ENCODE data around the gene VKORC1.
"Not testable (repeated sequence)": the region's sequence is repeated elsewhere in the genome, so short reads cannot be mapped to it uniquely, and the experiment has no call there.

Gene VKORC1

GRCh38 chr16:31094424-31095120, at the start of gene VKORC1:
Gene VKORC1, minus strand, starts transcription at chr16:31094797. Its CDS starts 68 bp downstream, at chr16:31094729.
- DNase-seq (ENCODE audit: low read depth), result peak; percentile 71

- DNase-seq (ENCODE audit: low read depth), result no peak
These were observed 49.1 kb upstream of the VKORC1 start for GRCh38 chr16:31143694-31144148.

- DNase-seq (ENCODE audit: low read depth), result no peak
These were observed 48.6 kb upstream of the VKORC1 start for GRCh38 chr16:31143011-31143693.

- peak; percentile 95 for DNase-seq (ENCODE audit: low read depth)
These were observed 47.8 kb upstream of the VKORC1 start for GRCh38 chr16:31142109-31143010.

- DNase-seq (ENCODE audit: low read depth), result no peak
These were observed 47.0 kb upstream of the VKORC1 start for GRCh38 chr16:31141489-31142108.

GRCh38 chr16:31141071-31141469, 46.5 kb upstream of the VKORC1 start:
- not testable (repeated sequence) for DNase-seq (ENCODE audit: low read depth)

GRCh38 chr16:31138621-31139578, 44.3 kb upstream of the VKORC1 start:
- DNase-seq (ENCODE audit: low read depth), result no peak

- not testable (repeated sequence) for DNase-seq (ENCODE audit: low read depth)
These were observed 42.4 kb upstream of the VKORC1 start for GRCh38 chr16:31136822-31137499.

GRCh38 chr16:31136287-31136662, 41.7 kb upstream of the VKORC1 start:
- DNase-seq (ENCODE audit: low read depth), result no peak

GRCh38 chr16:31135535-31136286, 41.1 kb upstream of the VKORC1 start, which contains the start of gene PRSS8:
Gene PRSS8, minus strand, starts transcription at chr16:31135727. Its CDS starts 229 bp downstream, at chr16:31135498.
- no peak for DNase-seq (ENCODE audit: low read depth)

- no peak for DNase-seq (ENCODE audit: low read depth)
These were observed 40.3 kb upstream of the VKORC1 start for GRCh38 chr16:31134625-31135534.

- no peak for DNase-seq (ENCODE audit: low read depth)
These were observed 39.5 kb upstream of the VKORC1 start for GRCh38 chr16:31134091-31134571.

GRCh38 chr16:31133046-31133501, 38.5 kb upstream of the VKORC1 start:
- DNase-seq (ENCODE audit: low read depth), result no peak

- no peak for DNase-seq (ENCODE audit: low read depth)
These were observed 37.8 kb upstream of the VKORC1 start for GRCh38 chr16:31132303-31132979.

- DNase-seq (ENCODE audit: low read depth), result no peak
These were observed 37.3 kb upstream of the VKORC1 start for GRCh38 chr16:31131841-31132271.

- DNase-seq (ENCODE audit: low read depth), result no peak
These were observed 36.8 kb upstream of the VKORC1 start for GRCh38 chr16:31131416-31131815.

GRCh38 chr16:31130899-31131298, 36.3 kb upstream of the VKORC1 start:
- no peak for DNase-seq (ENCODE audit: low read depth)

Measured in stimulated activated CD8-positive, alpha-beta memory T cell treated with anti-CD3 and anti-CD28 coated beads, Interleukin-12 subunit alpha, Interleukin-12 subunit beta, amount 100 ng/mL, for 4 hours (primary cell).